G401.6 (cell line): ENCODE measurements around the gene FAM177B.

Experiments used
- FAIRE-seq: peaks from 2 replicates; lab custom pipeline; 2012; peaks lifted over from hg19 to GRCh38; lab: Jason Lieb, UNC

FAM177B gene

DNA sequence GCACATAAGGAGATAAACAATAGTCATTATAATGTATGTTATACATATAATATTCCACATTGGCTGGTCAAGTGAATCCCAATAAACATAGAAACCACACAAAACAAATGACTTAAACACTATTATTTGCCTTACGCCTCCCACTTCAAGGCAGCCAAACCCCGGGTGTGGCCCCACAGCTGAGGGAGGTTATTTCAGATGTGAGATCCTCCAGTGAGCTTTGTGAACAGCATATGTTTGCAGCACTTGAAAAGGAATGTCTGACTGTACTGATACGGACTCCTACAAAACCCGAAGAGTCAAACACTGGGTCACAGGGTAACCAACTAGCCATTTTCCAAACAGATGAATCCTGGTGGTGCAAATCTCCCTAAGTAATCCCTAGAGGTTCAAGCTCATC lies 50.7 kb downstream of the FAM177B start:
- no peak for FAIRE-seq

GRCh38 chr1:222788402-222789156 lies 51.6 kb downstream of the FAM177B start:
- no peak for FAIRE-seq

GRCh38 chr1:222790115-222790514 lies 53.1 kb downstream of the FAM177B start:
- no peak for FAIRE-seq

DNA sequence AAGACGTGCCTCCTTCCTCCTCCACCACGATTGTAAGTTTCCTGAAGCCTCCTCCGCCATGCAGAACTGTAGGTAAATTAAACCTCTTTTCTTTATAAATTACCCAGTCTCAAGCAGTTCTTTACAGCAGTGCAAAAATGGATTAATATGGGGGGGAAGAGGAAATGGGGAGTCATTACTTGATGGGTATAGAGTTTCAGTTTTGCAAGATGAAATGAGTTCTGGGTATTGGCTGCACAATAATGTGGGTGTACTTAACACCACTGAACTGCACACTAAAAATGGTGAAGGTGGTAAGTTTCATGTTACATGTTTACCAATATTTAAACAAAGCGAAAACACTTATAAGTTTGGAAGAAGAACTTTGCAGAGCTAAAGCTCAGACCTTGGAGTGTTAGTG lies 53.5 kb downstream of the FAM177B start:
- FAIRE-seq = no peak

DNA sequence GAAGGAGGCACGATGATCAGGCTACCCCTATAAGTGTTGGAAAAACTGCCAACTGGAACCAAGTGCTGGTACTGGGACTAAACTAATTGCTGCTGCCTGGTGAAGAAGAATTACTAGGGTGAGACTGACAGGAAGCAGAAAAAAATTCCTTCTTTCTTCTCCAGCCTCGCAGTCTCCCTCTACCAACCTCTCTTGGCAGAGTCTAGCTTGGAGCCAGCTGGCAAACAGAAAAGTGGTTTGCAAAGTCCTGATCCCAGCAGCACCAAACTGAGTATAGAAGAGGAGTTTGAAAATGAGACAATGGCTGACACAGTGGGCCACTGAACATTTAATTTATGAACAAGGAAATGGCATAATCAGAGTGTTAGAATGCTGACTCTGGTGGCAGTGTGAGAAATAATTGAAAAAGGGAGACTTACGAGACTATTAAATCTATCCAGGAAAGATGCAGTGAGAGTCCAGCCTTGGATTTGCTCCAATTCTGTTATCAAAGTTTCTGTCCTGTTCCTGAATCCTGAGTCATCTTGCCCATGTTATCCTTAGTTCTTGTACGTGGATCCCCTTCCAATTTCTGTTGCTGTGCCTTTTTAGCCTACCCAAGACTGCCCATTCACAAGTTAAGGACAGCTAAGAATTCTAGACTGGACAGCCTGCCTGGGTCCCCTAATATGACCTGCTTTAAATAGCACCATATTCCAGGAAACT lies 54.2 kb downstream of the FAM177B start:
- no peak for FAIRE-seq

- FAIRE-seq = peak; percentile 46
Observed at GRCh38 chr1:222792744-222793143, 55.7 kb downstream of the FAM177B start.

- FAIRE-seq = no peak
Observed at GRCh38 chr1:222794656-222795474, 57.9 kb downstream of the FAM177B start.

GRCh38 chr1:222798116-222798515 lies 61.1 kb downstream of the FAM177B start:
- FAIRE-seq = no peak

DNA sequence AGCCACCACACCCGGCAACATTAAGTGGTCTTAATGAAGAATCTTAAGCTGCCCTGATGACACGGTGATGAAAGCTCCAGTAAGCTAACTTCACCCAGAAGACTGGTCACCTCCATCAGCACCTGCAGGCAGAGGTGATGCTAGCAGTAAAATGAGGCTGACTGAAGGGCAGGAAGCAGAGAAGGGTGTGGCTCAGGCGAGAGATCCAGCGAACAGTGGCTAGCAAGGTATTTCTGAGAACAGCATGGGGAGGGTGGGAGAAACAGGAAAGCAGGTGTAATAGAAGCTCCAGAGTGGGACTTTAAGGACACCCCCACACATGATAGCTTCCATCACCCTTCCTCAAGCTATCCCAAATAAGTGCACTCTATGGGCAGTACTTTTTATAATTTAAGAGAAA lies 62.0 kb downstream of the FAM177B start:
- no peak for FAIRE-seq
